ENCODE measurements around the gene PDGFRB. TPM values are rescaled to one million over a fixed set of nuclear protein-coding genes. Genes with fewer than 3 reads are reported as not detected.

The PDGFRB gene
- total RNA-seq, 1 donor from 2014 or later = 74.8 TPM

DNA sequence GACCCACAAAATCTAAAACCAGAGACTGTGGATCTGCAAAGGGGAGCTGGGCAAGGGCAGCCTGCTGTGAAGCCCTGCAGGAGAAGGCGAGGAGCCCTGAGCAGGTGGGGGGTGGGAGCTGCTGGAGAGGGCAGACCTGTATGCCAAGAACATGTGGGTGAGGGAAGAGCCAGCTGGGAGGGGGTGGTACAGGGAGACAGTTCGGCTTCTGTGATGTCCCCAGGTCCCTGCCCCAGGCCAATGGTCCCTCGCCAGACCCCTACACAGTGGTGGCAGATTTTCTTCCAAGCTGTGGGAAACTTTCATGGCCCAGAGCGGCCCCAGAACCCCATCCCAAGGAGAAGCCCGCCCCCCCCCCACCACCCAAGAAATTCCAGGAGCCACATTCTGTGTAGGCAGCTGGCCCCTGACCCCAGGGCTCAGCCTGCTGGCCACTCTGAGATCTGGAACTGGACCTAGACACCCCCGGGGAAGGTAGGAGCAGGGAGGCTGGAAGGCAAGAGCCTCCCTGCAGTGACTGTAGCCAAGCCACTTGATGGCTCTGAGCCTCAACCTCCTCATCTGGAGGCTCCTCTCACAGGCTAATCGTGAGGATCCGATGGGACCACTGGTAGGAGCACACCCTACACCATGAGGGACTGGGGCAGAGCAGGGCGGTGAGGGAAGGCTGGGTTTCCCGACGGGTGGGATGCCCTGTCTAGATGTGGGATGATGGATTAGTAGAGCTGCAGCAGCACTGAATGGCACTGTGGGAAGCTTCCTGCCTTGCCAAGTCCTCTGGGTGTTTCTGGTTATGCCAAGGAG, 46.7 kb downstream of the PDGFRB start:
- DNase-seq (ENCODE audit: extremely low spot score, unreplicated experiment) = no peak
- Mint-ChIP-seq H3K9me3 (peaks cover 5% of the 10 kb centered on the region), H3K36me3 (no peaks in the 10 kb centered on the region), H3K27me3 (peaks cover 3% of the 10 kb centered on the region), H3K4me3 (no peak overlapping the region), H3K27ac (no peak overlapping the region), H3K4me1 (ENCODE audit: unreplicated experiment) (peaks cover 51% of the 10 kb centered on the region)
- TF ChIP-seq, protein P1, sequence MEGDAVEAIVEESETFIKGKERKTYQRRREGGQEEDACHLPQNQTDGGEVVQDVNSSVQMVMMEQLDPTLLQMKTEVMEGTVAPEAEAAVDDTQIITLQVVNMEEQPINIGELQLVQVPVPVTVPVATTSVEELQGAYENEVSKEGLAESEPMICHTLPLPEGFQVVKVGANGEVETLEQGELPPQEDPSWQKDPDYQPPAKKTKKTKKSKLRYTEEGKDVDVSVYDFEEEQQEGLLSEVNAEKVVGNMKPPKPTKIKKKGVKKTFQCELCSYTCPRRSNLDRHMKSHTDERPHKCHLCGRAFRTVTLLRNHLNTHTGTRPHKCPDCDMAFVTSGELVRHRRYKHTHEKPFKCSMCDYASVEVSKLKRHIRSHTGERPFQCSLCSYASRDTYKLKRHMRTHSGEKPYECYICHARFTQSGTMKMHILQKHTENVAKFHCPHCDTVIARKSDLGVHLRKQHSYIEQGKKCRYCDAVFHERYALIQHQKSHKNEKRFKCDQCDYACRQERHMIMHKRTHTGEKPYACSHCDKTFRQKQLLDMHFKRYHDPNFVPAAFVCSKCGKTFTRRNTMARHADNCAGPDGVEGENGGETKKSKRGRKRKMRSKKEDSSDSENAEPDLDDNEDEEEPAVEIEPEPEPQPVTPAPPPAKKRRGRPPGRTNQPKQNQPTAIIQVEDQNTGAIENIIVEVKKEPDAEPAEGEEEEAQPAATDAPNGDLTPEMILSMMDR (conservative IDR thresholded peaks at IDR 0.05) = no peak

DNA sequence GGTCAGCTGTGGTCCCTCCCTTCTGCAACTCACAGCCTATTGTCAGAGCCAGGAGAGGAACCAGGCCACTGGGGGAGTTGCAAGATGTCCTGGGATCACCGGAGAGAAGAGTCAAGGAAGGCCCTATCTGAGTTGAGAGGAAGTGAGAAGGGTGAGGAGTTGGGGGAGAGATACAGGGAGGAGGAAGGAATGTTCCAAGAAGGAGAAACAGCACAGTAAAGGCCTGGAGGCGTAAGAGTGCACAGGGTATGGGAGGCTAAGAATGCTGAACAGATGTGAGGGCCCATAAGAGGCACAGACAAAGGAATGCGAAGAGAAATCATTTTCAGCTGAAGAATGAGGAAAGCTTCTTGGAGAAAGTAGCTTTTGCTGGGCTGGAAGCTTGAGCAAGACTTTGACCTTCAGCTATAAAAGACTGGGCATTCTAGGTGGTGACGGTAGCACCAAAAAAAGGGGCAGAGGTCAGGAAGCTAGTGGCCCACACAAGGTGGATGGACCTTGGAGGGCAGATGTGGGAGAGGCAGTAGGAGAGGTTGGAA, 47.7 kb downstream of the PDGFRB start:
- Mint-ChIP-seq H3K36me3 (no peaks in the 10 kb centered on the region), H3K9me3 (peaks cover 5% of the 10 kb centered on the region), H3K4me3 (peak overlapping the region; percentile 32), H3K4me1 (ENCODE audit: unreplicated experiment) (peaks cover 51% of the 10 kb centered on the region), H3K27ac (peak overlapping the region; percentile 73), H3K27me3 (peaks cover 3% of the 10 kb centered on the region)
- TF ChIP-seq, protein P1 (conservative IDR thresholded peaks at IDR 0.05) = no peak
- no peak for DNase-seq (ENCODE audit: extremely low spot score, unreplicated experiment)

DNA sequence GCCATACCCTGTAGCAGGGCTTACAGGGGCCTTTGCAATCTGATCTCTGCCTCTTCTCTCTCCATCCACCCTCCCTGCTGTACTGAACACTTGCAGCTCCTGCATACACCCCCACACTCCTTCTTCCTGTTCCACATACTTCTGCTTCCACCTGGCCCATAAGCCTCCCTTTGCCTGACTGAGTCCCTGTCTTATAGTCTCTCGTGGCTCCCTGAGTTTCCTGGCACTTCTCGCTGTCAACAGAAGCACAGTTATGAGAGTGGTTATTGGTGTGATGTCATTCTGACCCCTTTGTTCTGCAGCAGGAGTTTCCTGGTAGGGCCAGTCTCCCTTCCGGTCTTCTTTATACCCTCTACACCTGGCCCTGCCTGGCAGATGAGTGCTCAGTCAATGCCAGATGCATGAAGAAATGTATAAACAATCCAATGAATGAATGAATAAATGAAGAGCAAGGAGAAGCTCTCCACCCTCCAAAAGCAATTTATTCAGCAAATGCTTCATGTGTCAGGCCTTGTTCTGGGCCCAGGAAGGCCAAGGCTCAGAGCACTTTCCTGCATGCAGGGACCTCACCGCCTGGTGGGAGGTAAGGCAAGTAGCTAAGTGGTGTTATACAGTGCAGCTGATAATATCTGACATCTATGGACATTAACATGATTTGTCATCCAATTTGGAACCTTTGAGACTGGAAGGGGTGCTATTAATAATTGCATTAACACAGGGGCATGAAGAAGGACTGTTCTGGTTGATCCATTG, 48.8 kb downstream of the PDGFRB start:
- TF ChIP-seq, protein P1 (conservative IDR thresholded peaks at IDR 0.05) = no peak
- H3K4me1 Mint-ChIP-seq (ENCODE audit: unreplicated experiment) = peaks cover 44% of the 10 kb centered on the region
- no peaks in the 10 kb centered on the region for H3K36me3 Mint-ChIP-seq
- no peak for DNase-seq (ENCODE audit: extremely low spot score, unreplicated experiment)
- no peak overlapping the region for H3K4me3 Mint-ChIP-seq
- peaks cover 5% of the 10 kb centered on the region for H3K9me3 Mint-ChIP-seq
- peak overlapping the region; percentile 39 for H3K27ac Mint-ChIP-seq
- peaks cover 3% of the 10 kb centered on the region for H3K27me3 Mint-ChIP-seq

DNA sequence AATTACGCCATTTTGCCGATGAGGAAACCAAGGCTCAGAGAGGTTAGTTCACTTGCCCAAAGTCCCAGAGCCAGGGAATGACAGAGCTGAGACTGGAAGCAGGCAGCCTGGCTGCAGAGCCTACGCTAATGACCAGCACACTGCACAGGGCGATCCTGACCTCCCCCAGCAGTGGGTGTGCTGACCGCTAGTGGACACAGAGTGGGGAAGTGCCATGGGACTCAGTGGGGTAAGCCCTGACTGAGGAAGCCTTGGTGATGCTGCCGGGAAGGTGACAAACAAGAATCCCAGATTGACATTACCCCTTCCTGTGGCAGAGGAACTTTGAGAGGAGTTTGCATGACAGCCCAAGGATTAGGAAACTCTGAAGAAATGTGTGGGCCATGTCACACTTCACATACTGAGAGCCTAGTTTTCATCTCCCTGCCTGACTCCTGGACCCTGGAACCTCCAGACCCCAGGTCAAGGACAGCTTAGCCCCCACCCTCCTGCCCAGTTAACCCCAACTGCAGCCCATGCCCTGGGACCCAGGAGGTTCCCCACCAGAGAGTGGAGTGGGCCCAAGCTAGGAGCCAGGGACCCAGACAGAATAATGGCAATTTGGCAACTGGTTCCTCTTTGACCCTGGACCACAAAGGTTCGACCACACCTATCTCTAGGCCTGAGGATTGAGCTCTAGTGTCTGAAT, 49.6 kb downstream of the PDGFRB start:
- no peak overlapping the region for H3K4me3 Mint-ChIP-seq
- peaks cover 5% of the 10 kb centered on the region for H3K9me3 Mint-ChIP-seq
- peak overlapping the region; percentile 39 for H3K27ac Mint-ChIP-seq
- TF ChIP-seq, protein P1 (conservative IDR thresholded peaks at IDR 0.05) = no peak
- no peaks in the 10 kb centered on the region for H3K36me3 Mint-ChIP-seq
- H3K27me3 Mint-ChIP-seq = peaks cover 3% of the 10 kb centered on the region
- no peak for DNase-seq (ENCODE audit: extremely low spot score, unreplicated experiment)
- peaks cover 38% of the 10 kb centered on the region for H3K4me1 Mint-ChIP-seq (ENCODE audit: unreplicated experiment)

DNA sequence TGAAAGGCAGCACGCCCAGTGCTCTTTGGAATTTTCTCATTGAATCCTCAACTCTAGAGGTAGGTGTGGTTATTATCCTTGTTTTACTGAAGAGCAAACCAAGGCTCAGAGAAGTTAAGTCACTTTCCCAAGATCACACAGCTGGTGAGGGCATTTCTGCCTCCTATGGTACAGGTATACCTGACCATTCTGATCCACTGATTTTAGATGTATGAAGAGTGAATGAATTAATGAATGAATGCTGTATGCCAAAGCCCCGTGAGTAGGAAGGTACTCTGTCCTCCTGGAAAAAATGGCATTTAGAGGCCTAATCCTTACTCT, 51.1 kb downstream of the PDGFRB start:
- no peak for DNase-seq (ENCODE audit: extremely low spot score, unreplicated experiment)
- H3K27ac Mint-ChIP-seq = no peak overlapping the region
- peaks cover 8% of the 10 kb centered on the region for H3K9me3 Mint-ChIP-seq
- no peaks in the 10 kb centered on the region for H3K36me3 Mint-ChIP-seq
- TF ChIP-seq, protein P1 (conservative IDR thresholded peaks at IDR 0.05) = no peak
- peaks cover 3% of the 10 kb centered on the region for H3K27me3 Mint-ChIP-seq
- no peak overlapping the region for H3K4me3 Mint-ChIP-seq
- peaks cover 27% of the 10 kb centered on the region for H3K4me1 Mint-ChIP-seq (ENCODE audit: unreplicated experiment)

All from type B pancreatic cell (in vitro differentiated cells).